BJ (cell line): ENCODE data around the gene SLC66A2. TPM values are rescaled to one million over a fixed set of nuclear protein-coding genes. Genes with fewer than 3 reads are reported as not detected.

Experiments
- CTCF ChIA-PET: fragments of 350-600 bp; formaldehyde crosslinking; extraction: SDS; loops from one replicate; lab custom pipeline; 2021; ENCODE audit warnings: antibody characterized with exemption, inconsistent platforms; lab: Yijun Ruan, JAX
- POLR2A ChIA-PET: fragments of 300-600 bp; sonication (Branson Sonifier 250); formaldehyde crosslinking; extraction: SDS; loops from one replicate; lab custom pipeline; 2021; ENCODE audit warnings: antibody characterized with exemption; lab: Charles Lee
- DNase-seq: peaks from one replicate; pipeline ENCODE4 v3.0.0-alpha.2; 2011; ENCODE audit warnings: low read depth
- H3K27me3 ChIP-seq: 2 replicates; pipeline ENCODE4 v1.6.0; 2011; ENCODE audit warnings: low read length; ENCODE audit not compliant: control insufficient read depth, insufficient read depth
- H3K36me3 ChIP-seq: 2 replicates; pipeline ENCODE4 v1.5.1; 2011; ENCODE audit warnings: low read length; ENCODE audit not compliant: control insufficient read depth, insufficient read depth
- H3K4me3 ChIP-seq: 2 replicates; pipeline ENCODE4 v1.5.1; 2011; ENCODE audit warnings: low read depth, mild to moderate bottlenecking, control low read depth, low read length
- polyA plus RNA-seq: library from polyadenylated mRNA; depleted of rRNA; stranded (reverse); fragments of >200 nt; gene quantifications from 2 replicates; pipeline ENCODE4 v1.2.3, GENCODE V29; 2011
- TF ChIP-seq, protein P1 (sequence below): IDR thresholded peaks from 2 replicates; pipeline ENCODE4 v1.5.1; 2011; ENCODE audit warnings: low read depth, mild to moderate bottlenecking, control low read depth, inconsistent platforms, low read length, moderate library complexity; ENCODE audit not compliant: insufficient read depth

The SLC66A2 gene
- polyA plus RNA-seq, 1 experiment: 26.4 TPM

GRCh38 chr18:79871481-79872091 is 79.9 kb downstream of the SLC66A2 start:
- TF ChIP-seq, protein P1, sequence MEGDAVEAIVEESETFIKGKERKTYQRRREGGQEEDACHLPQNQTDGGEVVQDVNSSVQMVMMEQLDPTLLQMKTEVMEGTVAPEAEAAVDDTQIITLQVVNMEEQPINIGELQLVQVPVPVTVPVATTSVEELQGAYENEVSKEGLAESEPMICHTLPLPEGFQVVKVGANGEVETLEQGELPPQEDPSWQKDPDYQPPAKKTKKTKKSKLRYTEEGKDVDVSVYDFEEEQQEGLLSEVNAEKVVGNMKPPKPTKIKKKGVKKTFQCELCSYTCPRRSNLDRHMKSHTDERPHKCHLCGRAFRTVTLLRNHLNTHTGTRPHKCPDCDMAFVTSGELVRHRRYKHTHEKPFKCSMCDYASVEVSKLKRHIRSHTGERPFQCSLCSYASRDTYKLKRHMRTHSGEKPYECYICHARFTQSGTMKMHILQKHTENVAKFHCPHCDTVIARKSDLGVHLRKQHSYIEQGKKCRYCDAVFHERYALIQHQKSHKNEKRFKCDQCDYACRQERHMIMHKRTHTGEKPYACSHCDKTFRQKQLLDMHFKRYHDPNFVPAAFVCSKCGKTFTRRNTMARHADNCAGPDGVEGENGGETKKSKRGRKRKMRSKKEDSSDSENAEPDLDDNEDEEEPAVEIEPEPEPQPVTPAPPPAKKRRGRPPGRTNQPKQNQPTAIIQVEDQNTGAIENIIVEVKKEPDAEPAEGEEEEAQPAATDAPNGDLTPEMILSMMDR: no peak
- Histone ChIP-seq H3K4me3 (no peak overlapping the region), H3K36me3 (no peaks in the 10 kb centered on the region), H3K27me3 (no peaks in the 10 kb centered on the region)
- no peak for DNase-seq
- POLR2A ChIA-PET: no interaction called here
- CTCF ChIA-PET: no interaction called here

DNA sequence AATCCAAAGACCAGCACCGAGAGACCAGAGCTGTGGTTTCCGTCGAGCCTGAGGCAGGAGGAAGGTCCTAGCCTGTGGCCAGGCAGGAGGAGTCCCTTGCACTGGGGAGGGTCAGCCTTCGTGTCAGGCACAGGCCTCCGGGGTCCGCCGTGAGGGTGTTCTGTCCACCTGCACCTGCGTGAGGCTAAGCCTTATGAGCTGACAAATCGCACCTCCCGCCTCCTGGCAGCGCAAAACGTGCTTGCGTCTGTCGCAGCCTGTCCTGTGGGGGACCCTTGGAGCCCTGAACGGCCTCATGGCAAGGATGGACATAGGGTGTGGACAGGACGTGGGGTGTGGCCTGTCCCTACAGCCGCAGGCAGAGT is 80.4 kb downstream of the SLC66A2 start:
- CTCF ChIA-PET: no interaction called here
- no peak for DNase-seq

DNA sequence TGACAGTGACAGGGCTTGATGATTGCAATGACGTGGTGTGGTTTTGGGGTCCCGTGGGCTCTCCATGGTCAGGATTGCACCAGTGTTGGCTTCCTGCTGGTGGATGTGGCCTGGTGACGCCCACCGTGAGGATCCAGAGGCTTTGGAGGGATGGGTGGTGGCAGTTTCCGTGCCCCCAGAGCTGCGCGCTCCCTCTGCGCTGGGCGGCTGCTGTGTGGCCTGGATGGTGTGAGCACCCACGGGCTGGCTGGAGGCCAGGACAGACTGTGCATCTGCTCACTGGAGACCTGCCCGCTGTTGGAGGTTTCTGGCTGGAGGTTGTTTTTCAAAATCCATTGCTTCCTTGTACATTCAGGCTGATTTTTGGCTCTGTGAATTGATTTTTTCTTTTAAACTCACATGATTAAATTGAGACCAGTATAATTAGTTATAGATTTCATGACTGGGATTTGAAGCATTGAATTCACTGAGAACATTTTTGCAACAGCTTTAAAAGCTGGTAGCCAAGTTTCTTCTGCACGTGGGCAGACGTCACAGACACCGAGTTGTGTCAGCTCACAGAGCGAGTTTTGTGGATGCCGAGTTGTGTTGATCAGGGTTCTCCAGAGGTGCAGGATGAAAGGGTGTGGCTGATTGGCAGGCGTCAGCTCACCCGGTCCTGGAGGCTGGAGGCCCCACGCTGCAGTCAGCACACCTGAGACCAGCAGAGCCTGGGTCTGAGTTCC is 81.0 kb downstream of the SLC66A2 start:
- ChIA-PET POLR2A (no interaction called here), CTCF (no interaction called here)
- Histone ChIP-seq H3K4me3 (no peak overlapping the region), H3K27me3 (no peaks in the 10 kb centered on the region), H3K36me3 (no peaks in the 10 kb centered on the region)
- TF ChIP-seq, protein P1: no peak
- DNase-seq: no peak

More for the DNA sequence above, 80.4 kb downstream of the SLC66A2 start:
- Histone ChIP-seq H3K4me3 (no peak overlapping the region), H3K36me3 (no peaks in the 10 kb centered on the region), H3K27me3 (no peaks in the 10 kb centered on the region)
- TF ChIP-seq, protein P1: no peak
- POLR2A ChIA-PET: no interaction called here

DNA sequence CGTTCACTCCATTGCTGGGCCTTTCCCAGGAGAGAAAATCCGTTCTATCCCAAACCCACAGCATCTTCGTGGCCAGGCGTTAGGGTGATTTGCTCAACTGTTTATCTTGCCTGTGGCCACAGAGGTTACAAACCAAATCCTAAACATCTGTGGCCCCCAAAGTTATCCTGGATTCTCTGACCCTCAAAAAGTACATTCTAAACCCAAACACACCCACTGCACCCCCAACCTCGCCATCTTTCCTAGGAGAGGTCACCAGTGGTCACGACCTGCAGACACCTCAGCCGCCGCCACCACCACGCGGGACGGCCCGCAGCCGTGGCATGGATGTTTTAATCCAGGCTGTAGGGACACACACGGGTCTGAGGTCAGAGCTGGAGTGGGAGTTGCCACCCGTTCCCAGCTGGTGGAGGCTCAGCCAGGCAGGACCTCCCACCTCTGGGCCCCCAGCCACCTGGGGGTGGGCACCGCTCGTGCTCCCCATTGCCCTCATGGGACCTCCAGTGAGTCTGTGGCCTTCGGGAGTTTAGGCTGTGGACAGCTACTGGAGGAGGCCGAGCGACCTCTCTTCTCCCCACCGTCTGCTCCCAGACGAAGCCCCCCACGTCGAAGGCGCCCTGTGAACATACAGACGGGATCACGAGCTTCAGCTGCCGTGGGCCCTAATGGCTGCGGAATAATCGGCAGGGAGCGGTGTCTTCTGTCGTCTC is 81.7 kb downstream of the SLC66A2 start:
- H3K27me3 ChIP-seq: no peaks in the 10 kb centered on the region
- TF ChIP-seq, protein P1: no peak
- H3K4me3 ChIP-seq: no peak overlapping the region
- ChIA-PET CTCF (no interaction called here), POLR2A (no interaction called here)
- DNase-seq: no peak
- no peaks in the 10 kb centered on the region for H3K36me3 ChIP-seq

- Histone ChIP-seq H3K4me3 (no peak overlapping the region), H3K36me3 (no peaks in the 10 kb centered on the region), H3K27me3 (no peaks in the 10 kb centered on the region)
- TF ChIP-seq, protein P1: no peak
- ChIA-PET CTCF (no interaction called here), POLR2A (no interaction called here)
- no peak for DNase-seq
Measured at GRCh38 chr18:79868811-79869541, 82.5 kb downstream of the SLC66A2 start.
